ENCODE measurements around the gene C9orf85.
A peak's percentile ranks its signal among the peaks of the same experiment; 100 is the strongest.

C9orf85 gene

DNA sequence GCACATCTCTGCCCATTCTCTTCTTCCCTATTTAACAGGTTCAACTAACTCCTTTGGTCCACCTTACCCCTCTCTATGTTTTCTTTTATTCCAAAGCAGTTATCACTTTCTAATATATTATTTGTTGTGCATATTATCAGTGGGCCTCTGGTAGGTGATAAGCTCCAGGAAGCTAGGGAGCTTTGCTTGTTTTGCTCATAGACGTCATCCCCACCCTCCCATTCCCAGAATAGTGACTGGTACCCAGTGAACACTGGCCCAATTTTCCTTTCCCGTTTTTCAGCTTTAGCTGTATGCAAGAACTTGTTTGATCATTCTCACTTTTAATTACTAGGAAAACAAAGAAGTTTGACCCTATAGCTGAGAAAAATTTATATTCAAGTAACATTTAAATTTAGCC, 7.4 kb upstream of the C9orf85 start:
- no peak for DNase-seq (ENCODE audit: low read depth in 2 of 2)

DNA sequence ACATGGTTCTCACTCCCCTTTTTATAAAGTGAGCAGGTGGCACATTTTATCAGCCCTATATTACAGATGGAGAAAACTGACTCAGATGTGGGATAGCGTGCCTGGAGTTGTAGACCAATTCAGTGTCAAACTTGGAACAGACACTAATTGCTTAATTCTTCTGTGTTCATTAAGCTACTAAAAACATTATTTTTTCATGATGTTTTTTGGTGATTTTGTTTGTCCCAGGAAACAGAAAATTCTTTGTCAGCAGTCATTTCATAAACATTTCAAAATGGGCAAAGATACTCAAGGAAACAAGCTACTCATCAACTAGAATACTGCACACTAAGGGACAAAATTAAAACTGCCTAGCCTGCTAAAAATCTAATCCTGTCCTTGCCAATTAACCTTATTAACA, 2.6 kb upstream of the C9orf85 start:
- DNase-seq (ENCODE audit: low read depth in 2 of 2) = no peak

DNA sequence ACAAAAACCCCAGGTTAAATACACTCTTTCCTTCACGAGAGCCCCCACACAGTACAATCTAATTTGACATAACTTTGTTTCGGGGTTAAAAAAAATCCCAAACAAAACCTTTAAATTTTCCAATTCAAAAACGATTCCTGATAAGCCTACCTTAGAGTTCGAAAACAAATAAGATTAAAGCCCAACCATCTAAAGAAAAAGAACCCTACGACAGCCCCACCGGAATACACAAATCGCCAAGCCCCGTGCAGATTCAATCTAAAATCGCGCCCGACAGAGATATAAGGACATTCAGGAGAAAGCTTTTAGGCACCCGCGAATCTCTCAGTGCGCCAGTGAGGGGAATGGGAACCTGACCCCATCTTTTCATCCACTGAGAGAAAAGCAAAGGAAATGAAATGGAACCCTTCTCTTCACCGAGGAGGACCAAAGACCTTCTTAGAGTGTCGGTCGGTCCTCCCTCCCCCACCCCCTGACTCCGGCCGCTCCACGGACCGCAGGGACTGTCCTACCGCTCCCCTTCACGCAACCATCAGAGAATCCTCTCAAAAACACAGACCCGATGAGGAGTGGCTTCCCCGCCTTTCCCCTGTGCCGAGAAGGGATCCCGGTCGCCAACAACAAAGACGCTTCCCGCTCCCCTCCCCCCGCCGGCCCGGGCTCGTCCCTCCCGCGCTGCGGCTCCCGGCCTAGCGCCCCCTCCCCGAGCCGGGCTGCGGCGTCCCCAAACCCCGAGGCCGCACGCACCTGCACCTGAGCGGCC, 1.4 kb upstream of the C9orf85 start:
- peak; percentile 30 to 33 for DNase-seq (ENCODE audit: low read depth in 2 of 2)

DNA sequence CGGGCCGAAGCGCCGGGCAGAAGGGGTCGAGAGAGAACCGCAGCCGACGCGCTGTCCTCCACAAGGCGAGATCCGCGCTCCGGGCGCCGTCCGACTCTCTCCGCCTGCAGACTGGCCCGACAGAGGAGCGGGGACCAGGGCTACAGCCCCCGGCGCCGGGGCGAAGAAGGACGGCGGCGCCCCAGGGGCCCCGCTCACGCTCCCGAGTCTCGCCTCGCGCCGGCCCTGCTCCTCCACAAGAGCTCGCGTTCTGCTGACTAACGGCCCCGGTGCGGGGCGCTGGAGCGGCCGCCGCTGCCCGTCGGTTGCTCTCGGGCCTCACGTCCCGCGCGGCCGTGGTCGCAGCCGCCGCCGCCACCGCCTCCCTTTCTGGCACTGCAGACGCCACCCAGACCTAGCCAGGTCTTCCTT, 784 bp upstream of the C9orf85 start:
- DNase-seq (ENCODE audit: low read depth in 2 of 2) = no peak

DNA sequence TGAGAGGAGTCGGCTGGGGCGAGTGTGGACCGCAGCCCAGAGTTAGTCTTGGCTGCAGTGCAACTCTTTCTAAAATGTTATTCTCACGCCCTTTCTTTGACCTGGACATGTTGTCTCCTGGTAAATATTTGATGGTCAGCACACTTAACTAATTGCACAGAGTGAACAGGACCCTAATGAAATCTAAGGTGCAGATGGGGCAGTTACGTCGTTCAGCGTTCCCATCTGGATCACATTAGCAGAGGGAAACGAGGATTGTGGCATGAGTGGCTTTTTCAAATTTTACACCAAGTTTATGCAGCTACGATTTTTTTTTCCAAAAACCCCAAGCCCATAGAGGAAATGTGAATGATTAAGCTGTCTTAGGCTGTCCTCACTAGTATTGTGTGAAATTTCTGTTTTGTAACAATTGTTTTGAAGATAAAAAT, 483 bp downstream of the C9orf85 start:
- DNase-seq (ENCODE audit: low read depth in 2 of 2) = no peak

DNA sequence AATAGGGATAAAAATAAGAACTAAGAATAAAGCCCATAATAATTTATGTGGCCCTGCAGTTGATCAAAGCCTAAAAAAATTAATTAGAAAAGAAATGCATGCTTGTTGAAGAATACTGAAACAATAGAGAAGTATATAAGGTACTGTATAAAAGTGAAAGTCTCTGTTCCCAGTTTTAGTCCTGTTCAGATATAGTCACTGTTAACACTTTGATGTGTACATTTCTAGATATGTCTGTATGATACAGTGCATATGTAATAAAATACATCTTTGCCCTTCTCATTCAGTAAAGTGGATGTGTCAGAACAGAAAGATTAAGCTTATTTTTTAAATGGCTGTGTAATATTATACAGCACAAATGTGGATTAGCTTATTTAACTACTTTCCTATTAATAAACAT, 4.1 kb downstream of the C9orf85 start:
- DNase-seq (ENCODE audit: low read depth in 2 of 2) = no peak

DNA sequence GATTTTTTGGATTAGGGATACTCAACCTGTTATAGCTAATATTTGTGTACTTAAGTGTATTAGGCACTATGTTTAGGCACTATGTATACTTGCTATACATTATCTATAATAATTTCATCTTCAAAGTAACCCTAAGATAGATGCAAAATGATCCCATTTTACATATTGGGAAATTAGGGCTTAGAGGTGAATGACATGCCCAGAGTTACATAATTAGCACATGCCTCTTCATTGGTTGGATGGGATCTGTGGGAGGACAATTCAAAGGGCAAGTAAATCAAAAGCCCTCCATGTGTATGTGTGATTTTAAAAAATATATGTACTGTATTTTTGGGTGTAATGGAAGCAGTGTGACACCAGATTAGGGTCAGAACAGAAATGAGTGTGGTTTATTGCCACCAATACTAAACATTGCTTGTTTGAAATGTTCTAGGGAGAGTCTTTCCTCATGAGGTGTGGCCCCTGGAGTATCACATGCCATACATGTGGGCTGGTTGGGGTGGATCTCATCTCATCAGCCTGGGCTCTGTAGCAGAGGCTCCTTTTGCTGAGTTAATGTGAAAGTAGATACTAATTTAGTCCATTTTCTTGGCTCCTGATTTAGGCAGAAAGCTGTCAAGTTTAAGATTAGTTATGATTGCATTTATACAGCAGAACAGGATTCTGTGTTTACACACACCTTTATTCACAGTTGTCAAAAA, 5.5 kb downstream of the C9orf85 start:
- DNase-seq (ENCODE audit: low read depth in 2 of 2) = peak in 1 of 2 donors; percentile 10

DNA sequence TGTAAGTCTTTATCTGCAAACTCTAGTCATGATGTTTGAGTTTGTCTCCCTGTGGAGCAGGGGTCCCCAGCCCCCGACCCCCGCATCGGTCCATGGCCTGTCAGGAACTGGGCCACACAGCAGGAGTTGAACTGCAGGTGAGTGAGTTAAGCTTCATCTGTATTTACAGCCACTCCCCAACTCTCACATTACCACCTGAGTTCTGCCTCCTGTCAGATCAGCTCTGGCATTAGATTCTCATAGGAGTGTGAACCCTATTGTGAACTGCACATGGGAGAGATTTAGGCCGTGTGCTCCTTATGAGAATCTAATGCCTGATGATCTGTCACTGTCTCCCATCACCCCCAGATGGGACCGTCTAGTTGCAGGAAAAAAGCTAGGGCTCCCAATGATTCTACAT, 7.0 kb downstream of the C9orf85 start:
- DNase-seq (ENCODE audit: low read depth in 2 of 2) = no peak

DNA sequence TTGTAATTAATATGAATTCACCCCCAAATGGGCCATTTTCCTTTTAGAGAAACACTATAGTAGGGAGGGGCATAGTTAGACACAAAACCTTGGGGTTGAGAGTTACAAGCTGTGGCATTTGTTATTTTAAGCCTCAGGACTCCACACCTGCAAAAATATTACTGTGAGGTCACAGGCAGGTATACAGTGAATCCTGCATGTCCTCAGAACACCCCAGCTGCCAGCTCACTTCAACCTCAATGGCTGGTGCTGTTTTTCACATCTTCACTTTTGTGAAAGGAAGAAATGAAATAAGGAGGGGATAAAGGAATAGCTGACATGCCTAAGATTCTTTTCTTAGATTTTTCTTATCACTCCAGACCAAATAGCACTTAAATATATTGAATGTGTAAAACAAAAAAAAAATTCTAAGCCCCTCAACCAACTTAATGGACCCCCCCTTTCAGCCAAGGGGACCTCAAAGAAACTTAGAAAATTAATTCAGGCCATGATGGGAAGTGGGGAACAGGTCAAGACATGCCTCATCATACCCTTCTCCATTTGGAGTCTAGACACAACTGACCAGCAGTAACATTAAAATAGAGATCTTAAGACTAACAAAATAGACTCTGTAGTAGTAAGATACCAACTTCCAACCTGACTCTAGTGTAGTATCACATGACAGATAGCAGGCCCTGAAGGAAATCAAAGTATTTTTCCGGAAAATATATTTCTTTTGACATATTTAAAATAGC, 9.2 kb downstream of the C9orf85 start:
- no peak for DNase-seq (ENCODE audit: low read depth in 2 of 2)

DNA sequence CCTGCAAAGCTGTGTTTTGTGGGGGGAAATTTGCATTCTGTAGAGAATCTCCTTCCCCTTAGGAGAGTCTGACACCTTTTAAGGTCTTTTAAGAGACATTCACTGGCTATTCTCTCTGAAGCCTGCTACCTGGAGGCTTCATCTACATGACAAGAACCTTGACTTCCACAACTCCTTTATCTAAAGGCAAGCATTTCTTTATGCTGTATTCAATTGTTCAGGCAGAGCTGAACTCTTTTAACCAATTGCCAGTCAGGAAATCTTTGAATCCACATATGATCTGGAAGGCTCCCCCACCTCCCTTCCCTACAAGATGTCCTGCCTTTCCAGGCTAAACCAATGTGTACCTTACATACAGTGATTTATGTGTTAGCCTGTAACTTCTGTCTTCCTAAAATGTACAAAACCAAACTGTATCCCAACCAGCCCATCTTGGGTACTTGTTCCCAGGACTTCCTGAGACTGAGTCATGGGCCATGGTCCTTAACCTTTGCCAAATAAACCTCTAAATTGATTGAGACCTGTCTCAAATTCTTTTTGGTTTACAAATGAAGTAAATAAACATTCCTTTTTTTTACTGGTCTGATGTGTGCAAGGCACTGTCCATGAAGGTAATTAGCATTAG, 9.9 kb downstream of the C9orf85 start:
- no peak for DNase-seq (ENCODE audit: low read depth in 2 of 2)

DNA sequence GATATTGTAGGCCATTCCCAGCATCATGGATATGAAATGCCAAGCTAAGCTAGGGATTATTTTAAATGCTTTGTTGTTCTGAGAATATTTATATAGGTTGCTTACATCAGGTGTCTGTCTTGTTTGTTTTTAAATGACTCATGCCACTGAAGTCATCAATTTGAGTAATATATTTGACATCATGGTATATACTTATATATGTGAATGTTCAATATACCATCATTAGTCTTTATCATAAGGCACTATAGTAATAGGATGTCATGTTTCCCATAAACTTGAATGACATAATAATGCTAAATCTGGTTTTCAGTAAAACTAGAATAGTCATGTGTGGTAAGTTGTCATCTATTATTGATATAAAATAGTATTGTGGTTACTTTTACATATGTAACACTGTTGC, 13.1 kb downstream of the C9orf85 start:
- DNase-seq (ENCODE audit: low read depth in 2 of 2) = no peak

DNA sequence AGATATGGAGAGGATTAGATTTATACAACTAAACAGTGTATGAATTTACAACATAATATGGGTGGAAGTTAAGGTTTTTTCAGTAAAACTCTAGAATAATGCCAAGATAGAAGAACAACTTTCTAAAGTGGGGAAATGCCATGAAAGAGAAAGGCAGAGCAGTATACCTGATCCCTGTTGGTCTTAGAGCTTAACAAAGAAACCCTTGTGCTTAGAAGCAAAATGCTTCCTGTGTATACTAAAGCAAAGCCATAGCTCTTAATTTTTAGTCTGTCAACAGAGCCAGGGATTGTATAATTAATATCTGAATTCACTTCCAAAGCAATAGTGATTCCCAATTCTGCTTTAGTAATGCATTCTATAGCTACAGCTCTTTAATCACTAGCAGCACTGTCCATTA, 14.4 kb downstream of the C9orf85 start:
- DNase-seq (ENCODE audit: low read depth in 2 of 2) = no peak

DNA sequence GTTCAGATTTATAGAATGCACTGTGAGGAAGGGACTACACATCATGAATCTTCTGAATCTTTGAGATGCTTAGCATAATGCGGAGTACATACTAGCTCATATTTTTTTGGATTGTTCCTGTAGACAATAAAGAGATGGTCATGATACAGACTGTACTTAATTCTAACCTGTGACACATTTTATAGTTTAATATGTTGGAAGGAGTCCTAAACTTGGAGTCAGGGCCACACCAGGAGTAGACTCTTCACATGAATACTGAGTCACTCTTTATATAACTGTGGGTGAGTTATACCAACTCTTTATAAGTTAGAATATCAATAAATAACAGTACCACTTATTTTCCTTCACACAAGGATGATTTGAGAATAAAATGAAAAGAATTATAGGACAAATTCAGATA, 16.9 kb downstream of the C9orf85 start:
- DNase-seq (ENCODE audit: low read depth in 2 of 2) = no peak

DNA sequence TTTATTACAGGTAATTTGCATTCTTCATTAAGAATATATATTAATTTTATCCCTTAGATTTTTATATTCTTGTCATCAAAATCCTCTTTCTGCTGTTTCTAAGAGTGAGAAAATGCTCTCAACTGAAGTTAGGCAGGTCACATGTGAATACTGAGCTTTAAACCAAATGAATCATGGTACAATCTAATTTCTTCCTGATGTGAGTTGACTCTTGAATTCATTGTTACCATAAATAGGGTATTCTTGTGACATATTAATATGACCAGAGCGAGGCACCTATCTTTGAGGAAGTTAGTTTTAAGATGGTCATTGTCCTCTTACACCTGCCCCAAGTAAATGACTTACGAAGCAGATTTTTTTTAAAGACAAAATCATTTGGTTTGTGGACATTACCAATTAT, 17.4 kb downstream of the C9orf85 start:
- DNase-seq (ENCODE audit: low read depth in 2 of 2) = no peak

DNA sequence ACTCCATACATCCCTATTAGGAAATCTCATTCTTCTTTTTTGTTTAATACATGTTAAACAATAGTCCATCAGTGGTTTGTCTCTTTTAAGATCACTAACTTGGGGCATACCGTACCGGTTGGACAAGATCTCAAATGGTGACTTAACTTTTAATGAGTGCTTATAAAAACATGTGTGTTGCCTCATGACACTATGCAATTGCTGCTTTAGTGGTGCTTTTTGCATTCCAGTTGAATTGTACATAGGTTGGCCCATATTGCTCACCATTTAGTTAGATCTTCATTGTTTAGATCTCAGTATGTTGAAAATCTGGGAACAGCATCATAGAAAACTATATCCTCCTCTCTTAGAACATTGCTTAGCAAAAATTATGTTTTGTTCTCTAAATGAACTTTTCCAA, 17.8 kb downstream of the C9orf85 start:
- DNase-seq (ENCODE audit: low read depth in 2 of 2) = no peak

DNA sequence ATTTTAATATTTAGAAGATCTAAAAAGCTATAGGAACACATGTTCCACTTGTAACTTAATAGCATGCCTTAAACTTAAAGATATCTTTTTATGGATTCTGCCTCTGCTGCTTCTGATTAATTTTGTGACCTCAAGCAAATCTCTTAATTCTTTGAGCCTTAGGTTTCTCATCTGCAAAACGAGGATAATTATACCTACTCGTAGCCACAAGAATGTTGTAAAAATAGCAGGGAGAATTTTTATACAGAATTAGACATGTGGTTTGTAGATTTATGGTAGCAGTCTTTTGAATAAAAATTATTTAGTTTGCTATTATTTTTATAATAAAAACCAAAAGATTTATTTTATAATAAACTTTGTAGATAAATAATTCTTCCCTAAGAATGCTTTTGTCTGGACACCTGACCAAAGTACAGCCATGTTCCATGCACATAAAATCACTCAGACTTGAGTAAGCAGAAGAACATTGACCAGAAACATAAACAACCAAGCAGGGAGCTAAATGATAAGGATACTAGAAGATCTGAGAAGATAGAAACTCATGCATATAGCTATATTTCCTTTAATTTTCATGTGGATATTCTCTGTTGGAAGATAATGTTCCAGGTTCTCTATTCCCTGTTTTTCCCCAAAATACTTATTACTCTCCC, 18.5 kb downstream of the C9orf85 start:
- DNase-seq (ENCODE audit: low read depth in 2 of 2) = no peak

DNA sequence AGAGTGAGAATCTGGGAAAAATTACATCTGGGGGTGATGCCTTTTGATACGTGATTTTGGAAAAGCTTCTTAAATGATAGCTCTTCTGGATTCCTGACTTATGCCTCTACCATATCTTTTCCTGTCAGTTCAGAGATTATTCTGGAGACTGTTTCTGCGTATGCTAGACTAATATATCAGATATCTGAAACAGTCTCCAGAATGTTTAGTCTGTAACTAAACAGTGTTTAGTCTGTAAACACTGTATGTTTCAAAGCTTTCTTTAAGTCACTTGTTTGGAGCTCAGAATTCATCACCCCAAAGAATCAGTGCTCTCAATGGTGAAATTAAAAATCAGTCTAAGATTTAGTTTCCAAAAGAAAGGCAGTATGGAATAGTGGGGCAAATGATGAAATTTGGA, 19.7 kb downstream of the C9orf85 start:
- no peak for DNase-seq (ENCODE audit: low read depth in 2 of 2)

DNA sequence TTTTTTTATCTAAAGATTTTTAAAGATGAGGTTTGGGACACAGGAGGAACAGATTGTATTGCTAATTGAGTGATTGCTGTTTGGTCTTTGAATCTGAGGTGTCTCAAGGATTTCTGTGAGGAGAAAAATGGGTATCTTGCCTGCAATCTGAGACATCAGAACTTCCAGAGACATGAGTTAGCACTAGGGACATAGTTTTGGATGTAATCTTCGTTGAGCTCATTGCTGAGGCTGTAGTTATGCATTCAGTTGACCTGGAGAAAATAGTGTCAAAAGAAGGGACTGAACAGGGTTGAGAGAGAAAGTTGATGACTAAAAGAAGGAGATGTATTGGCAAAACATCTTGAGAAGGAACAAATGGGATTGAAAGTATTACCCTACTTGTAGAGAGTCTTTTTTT, 24.6 kb downstream of the C9orf85 start:
- no peak for DNase-seq (ENCODE audit: low read depth in 2 of 2)

DNA sequence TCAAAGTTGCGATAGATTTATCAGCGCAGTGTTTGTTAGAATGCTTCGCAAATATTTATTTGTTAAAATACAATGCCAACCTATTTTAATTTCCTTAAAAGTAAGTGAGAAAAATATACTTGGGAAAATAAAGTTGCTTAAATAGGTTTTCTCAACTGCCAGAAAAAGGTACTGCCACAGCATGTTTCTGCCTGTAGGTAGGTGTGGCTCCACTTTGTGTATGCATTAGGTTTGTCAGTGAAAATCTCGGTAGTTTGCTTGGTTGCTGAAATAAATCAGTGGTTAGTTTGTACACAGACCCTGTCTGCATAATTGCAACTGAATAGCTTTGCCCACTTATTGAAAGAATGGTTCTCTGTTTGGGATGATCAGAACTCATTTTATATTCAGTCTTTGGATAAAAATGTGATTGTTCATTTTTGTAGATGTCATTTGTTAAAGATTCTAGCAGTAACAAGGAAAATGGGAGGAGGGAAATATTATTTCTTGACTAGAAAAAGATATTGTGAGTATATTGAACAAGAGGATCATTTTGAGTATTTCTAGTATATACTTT, 25.7 kb downstream of the C9orf85 start:
- DNase-seq (ENCODE audit: low read depth in 2 of 2) = no peak

DNA sequence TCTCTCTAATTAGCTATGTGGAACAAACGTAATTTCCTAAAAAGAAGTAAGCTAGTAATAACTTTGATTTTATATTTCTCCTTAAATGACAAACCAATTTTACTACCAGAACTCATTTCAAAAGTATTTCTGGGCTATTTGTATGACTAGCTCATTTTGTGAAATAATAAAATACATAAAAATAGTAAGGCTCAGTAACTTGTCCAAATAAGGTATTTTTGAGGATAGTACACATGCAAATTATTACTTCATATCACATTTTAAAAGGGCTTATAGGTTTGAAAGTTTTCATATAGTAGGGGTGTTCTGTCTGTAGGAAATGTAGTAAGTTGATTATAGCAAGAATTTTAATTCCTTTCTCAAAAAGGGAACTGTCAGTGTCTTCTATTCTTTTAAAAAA, 26.5 kb downstream of the C9orf85 start:
- DNase-seq (ENCODE audit: low read depth in 2 of 2) = no peak

DNA sequence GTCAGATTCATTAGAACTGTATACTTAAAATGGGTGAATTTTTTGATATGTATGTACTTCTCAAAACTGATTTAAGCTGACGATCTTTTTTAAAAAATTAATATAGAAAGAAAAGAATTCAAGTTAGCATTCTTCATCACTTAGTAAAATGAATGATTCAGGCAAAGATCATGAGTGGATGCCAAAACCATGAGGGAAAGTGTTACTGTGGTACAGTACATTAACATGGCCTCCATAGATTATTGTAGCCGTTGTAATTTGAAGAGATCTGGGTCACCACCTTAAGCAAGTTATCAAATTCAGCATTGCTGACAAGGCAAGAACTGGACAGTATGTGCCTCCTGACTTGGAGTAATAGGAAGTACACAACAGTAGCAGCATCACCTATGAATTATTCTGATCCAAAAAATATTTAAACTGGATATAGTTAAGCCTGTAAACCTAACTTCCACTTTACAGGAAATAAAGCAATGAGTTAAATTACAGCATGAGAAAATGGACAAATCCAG, 29.7 kb downstream of the C9orf85 start:
- DNase-seq (ENCODE audit: low read depth in 2 of 2) = no peak

All from stimulated activated CD4-positive, alpha-beta T cell treated with anti-CD3 and anti-CD28 coated beads, Interleukin-4, amount 100 ng/mL, for 48 hours (primary cell).